MCF 10A (cell line): Measurements from ENCODE around the gene GPR107. TPM values are rescaled to one million over a fixed set of nuclear protein-coding genes. Genes with fewer than 3 reads are reported as not detected.

Source experiments
- BruUV-seq: library from RNA; stranded (reverse); fragments of 400-500 nt; replicated peaks from 2 replicates; lab custom pipeline; 2021; lab: Mats Ljungman, UMichigan
- CTCF ChIA-PET: fragments of 300-600 bp; sonication (Branson Sonifier 250); formaldehyde crosslinking; extraction: SDS; loops from one replicate; lab custom pipeline; 2021; ENCODE audit warnings: antibody characterized with exemption, inconsistent platforms; lab: Yijun Ruan, JAX
- POLR2A ChIA-PET: fragments of 300-600, 350-650 bp; sonication (Branson Sonifier 250); formaldehyde crosslinking; extraction: SDS; loops from one replicate; lab custom pipeline; 2020; ENCODE audit warnings: antibody characterized with exemption, inconsistent platforms; lab: Yijun Ruan, JAX
- DNase-seq: peaks from one replicate; pipeline ENCODE4 v3.0.0-alpha.2; 2018; ENCODE audit not compliant: unreplicated experiment
- H3K27ac Mint-ChIP-seq: one replicate; pipeline ENCODE4 v1.8.0; 2022; ENCODE audit warnings: mild to moderate bottlenecking, low read depth, mixed read lengths; ENCODE audit not compliant: unreplicated experiment
- H3K27me3 Mint-ChIP-seq: one replicate; pipeline ENCODE4 v1.8.0; 2022; ENCODE audit warnings: mixed read lengths; ENCODE audit not compliant: insufficient read depth, unreplicated experiment
- H3K36me3 Mint-ChIP-seq: one replicate; pipeline ENCODE4 v1.8.0; 2022; ENCODE audit warnings: mild to moderate bottlenecking, moderate library complexity, mixed read lengths; ENCODE audit not compliant: insufficient read depth, unreplicated experiment
- H3K4me1 Mint-ChIP-seq: one replicate; pipeline ENCODE4 v1.8.0; 2022; ENCODE audit warnings: mixed read lengths; ENCODE audit not compliant: insufficient read depth, unreplicated experiment
- H3K4me3 Mint-ChIP-seq: one replicate; pipeline ENCODE4 v1.8.0; 2022; ENCODE audit warnings: mild to moderate bottlenecking, moderate library complexity, mixed read lengths; ENCODE audit not compliant: unreplicated experiment
- H3K9me3 Mint-ChIP-seq: one replicate; pipeline ENCODE4 v1.8.0; 2022; ENCODE audit warnings: mixed read lengths; ENCODE audit not compliant: unreplicated experiment
- CTCF ChIP-seq: fragments of 200-600 bp; IDR thresholded peaks from one replicate; pipeline ENCODE4 v1.8.0; 2022; ENCODE audit warnings: antibody characterized with exemption, mild to moderate bottlenecking; ENCODE audit not compliant: unreplicated experiment
- intact Hi-C: fragments of 100-400 bp; cut with micrococcal nuclease; formaldehyde crosslinking; loops from 2 replicates; pipeline ENCODE4 v1.14.1; 2022
- total RNA-seq: library from RNA; stranded (reverse); gene quantifications from 2 replicates; pipeline ENCODE4 v1.2.3, GENCODE V29; 2022

GPR107 gene
- total RNA-seq, 1 experiment from 2014 or later, result 32.9 TPM

- POLR2A ChIA-PET, result interaction anchor here (0.7 to 2.5 kb wide), 2 partner anchors 7 to 22 kb away, joined by 3 to 22 read pairs; partner anchors contain the start of gene GPR107
Observed at GRCh38 chr9:130045725-130046450, 7.8 kb upstream of the GPR107 start.

GRCh38 chr9:130049431-130050210, 4.1 kb upstream of the GPR107 start:
- BruUV-seq, result no TSS peak
- Mint-ChIP-seq H3K36me3 (no peaks in the 10 kb centered on the region), H3K27ac (no peak overlapping the region), H3K27me3 (no peaks in the 10 kb centered on the region), H3K9me3 (no peaks in the 10 kb centered on the region), H3K4me1 (no peaks in the 10 kb centered on the region), H3K4me3 (no peak overlapping the region)
- no peak for DNase-seq
- ChIA-PET CTCF (interaction anchor here (0.6 to 1.0 kb wide), 4 partner anchors 11 to 20 kb away, joined by 3 to 6 read pairs (median 3); no protein-coding TSS in a partner anchor), POLR2A (interaction anchor here (0.7 kb wide), 3 partner anchors 66 to 881 kb away, joined by 3 to 5 read pairs (median 4); no protein-coding TSS in a partner anchor)
- intact Hi-C loops, result no loop called here
- TF ChIP-seq CTCF, result no peak

More at GRCh38 chr9:130045725-130046450, 7.8 kb upstream of the GPR107 start:
- H3K4me1 Mint-ChIP-seq, result peaks cover 6% of the 10 kb centered on the region
- no peak overlapping the region for H3K27ac Mint-ChIP-seq
- no peaks in the 10 kb centered on the region for H3K9me3 Mint-ChIP-seq
- H3K36me3 Mint-ChIP-seq, result no peaks in the 10 kb centered on the region
- BruUV-seq, result no TSS peak
- intact Hi-C loops, result no loop called here
- no peak for DNase-seq
- H3K4me3 Mint-ChIP-seq, result no peak overlapping the region
- H3K27me3 Mint-ChIP-seq, result no peaks in the 10 kb centered on the region
- CTCF ChIA-PET, result interaction anchor here (0.5 to 1.2 kb wide), 5 partner anchors 7 to 158 kb away, joined by 3 to 5 read pairs (median 3); no protein-coding TSS in a partner anchor
- TF ChIP-seq CTCF, result no peak

GRCh38 chr9:130050462-130050861, 3.2 kb upstream of the GPR107 start:
- H3K4me1 Mint-ChIP-seq, result no peaks in the 10 kb centered on the region
- H3K27ac Mint-ChIP-seq, result no peak overlapping the region
- H3K27me3 Mint-ChIP-seq, result no peaks in the 10 kb centered on the region
- TF ChIP-seq CTCF, result no peak
- intact Hi-C loops, result no loop called here
- POLR2A ChIA-PET, result interaction anchor here (0.7 kb wide), 3 partner anchors 170 to 882 kb away, joined by 3 to 5 read pairs (median 3); no protein-coding TSS in a partner anchor
- no TSS peak for BruUV-seq
- no peak for DNase-seq
- H3K9me3 Mint-ChIP-seq, result no peaks in the 10 kb centered on the region
- no peaks in the 10 kb centered on the region for H3K36me3 Mint-ChIP-seq
- H3K4me3 Mint-ChIP-seq, result no peak overlapping the region
- CTCF ChIA-PET, result interaction anchor here (0.6 to 1.0 kb wide), 4 partner anchors 10 to 88 kb away, joined by 3 to 6 read pairs (median 3); no protein-coding TSS in a partner anchor
